SH-SY5Y (cell line): ENCODE results near the gene ACVR1.

Experiments used
- GATA2 ChIP-seq: IDR thresholded peaks from 2 replicates; pipeline ENCODE4 v1.6.1; 2011; ENCODE audit warnings: mild to moderate bottlenecking, low read depth, low read length
- GATA3 ChIP-seq: IDR thresholded peaks from 2 replicates; pipeline ENCODE4 v1.6.1; 2011; ENCODE audit warnings: low read depth, mild to moderate bottlenecking, low read length, moderate library complexity

GRCh38 chr2:157868993-157869392, 7.1 kb downstream of the ACVR1 start:
- TF ChIP-seq GATA3 (no peak), GATA2 (no peak)
